Esophagus muscularis mucosa (tissue), 4 donors: ENCODE data around the gene MINDY1. TPM values are rescaled to one million over a fixed set of nuclear protein-coding genes. Genes with fewer than 3 reads are reported as not detected.

Experiments
- DNase-seq: peaks from one replicate; pipeline ENCODE4 v3.0.0-alpha.2; 2017; ENCODE audit errors: extremely low spot score
- H3K27ac ChIP-seq, 4 donors: fragments of 200-600 bp; sonication (generic); replicated peaks in 1 of 4; 1 replicate in 3 of 4; 2 replicates in 1 of 4; pipeline ENCODE4 v1.5.1; 2016 to 2019; ENCODE audit warnings: mild to moderate bottlenecking in 1 of 4
- H3K27me3 ChIP-seq, 4 donors: fragments of 200-600 bp; sonication (generic); one replicate each; pipeline versions ENCODE4 v1.5.1 to v1.6.0; 2016 to 2019
- H3K36me3 ChIP-seq, 4 donors: fragments of 200-600 bp; sonication (generic); one replicate each; pipeline ENCODE4 v1.5.1; 2016 to 2019
- H3K4me1 ChIP-seq, 4 donors: fragments of 200-600 bp; sonication (generic); one replicate each; pipeline ENCODE4 v1.5.1; 2016 to 2019
- H3K4me3 ChIP-seq, 4 donors: fragments of 200-600 bp; sonication (generic); 1 replicate in 2 of 4; 2 replicates in 2 of 4; pipeline ENCODE4 v1.5.1; 2016 to 2019; ENCODE audit warnings: mild to moderate bottlenecking in 4 of 4, moderate library complexity in 1 of 4
- H3K9me3 ChIP-seq, 4 donors: fragments of 200-600 bp; sonication (generic); 1 replicate in 3 of 4; 2 replicates in 1 of 4; pipeline ENCODE4 v1.5.1; 2016 to 2019
- CTCF ChIP-seq, 3 experiments: fragments of 200-600 bp in 2 of 3; fragments of 450-650 bp in 1 of 3; sonication (generic) in 2 of 3; IDR thresholded peaks; one replicate each; pipeline ENCODE4 v1.5.1; 2017 to 2019; ENCODE audit warnings: antibody characterized with exemption in 3 of 3, mild to moderate bottlenecking in 2 of 3, moderate library complexity in 1 of 3
- EP300 ChIP-seq: sonication (generic); formaldehyde crosslinking; IDR thresholded peaks from one replicate; pipeline ENCODE4 v1.6.1; 2017; ENCODE audit warnings: antibody characterized with exemption
- POLR2A ChIP-seq: fragments of 450-650 bp; IDR thresholded peaks from one replicate; pipeline ENCODE4 v1.6.1; 2017; ENCODE audit warnings: antibody characterized with exemption, moderate library complexity, mild to moderate bottlenecking, low read depth
- POLR2AphosphoS5 ChIP-seq, 2 donors: sonication (generic); formaldehyde crosslinking; IDR thresholded peaks; one replicate each; pipeline ENCODE4 v1.6.1; 2017; ENCODE audit warnings: antibody characterized with exemption in 2 of 2
- WGBS: methylation state at CpG from one replicate; pipeline ENCODE4 v1.1.5; 2018; 5-methylcytosine and 5-hydroxymethylcytosine counted together
- intact Hi-C: fragments of 100-400 bp; cut with DNase I; formaldehyde crosslinking; loops from one replicate; pipeline ENCODE4 v1.15.1; 2023
- total RNA-seq, 4 donors: library from RNA; depleted of rRNA; stranded (reverse); fragments of >200 nt; gene quantifications; one replicate each; pipeline versions ENCODE4 v1.1.0 to v1.2.1, GENCODE V29; 2016

The MINDY1 gene
- total RNA-seq, 4 donors from 2014 or later: 21.6 to 31.7 (median 27.0) TPM

GRCh38 chr1:151051356-151052009 is 44.8 kb upstream of the MINDY1 start:
- DNase-seq: no peak
- intact Hi-C loops: no loop called here
- H3K9me3 ChIP-seq: no peaks in the 10 kb centered on the region
- H3K27me3 ChIP-seq: no peaks in the 10 kb centered on the region
- H3K4me1 ChIP-seq: peaks cover 30 to 47% (median 41%) of the 10 kb centered on the region in 4 donors
- H3K4me3 ChIP-seq: no peak overlapping the region
- H3K27ac ChIP-seq: no peak overlapping the region
- H3K36me3 ChIP-seq: peaks cover 40 to 52% (median 49%) of the 10 kb centered on the region in 4 donors
- no peak for TF ChIP-seq EP300
- no peak for TF ChIP-seq POLR2AphosphoS5 (IDR thresholded peaks at IDR 0.05)
- 68% methylated on average over 2 of the region's 2 CpGs for WGBS

DNA sequence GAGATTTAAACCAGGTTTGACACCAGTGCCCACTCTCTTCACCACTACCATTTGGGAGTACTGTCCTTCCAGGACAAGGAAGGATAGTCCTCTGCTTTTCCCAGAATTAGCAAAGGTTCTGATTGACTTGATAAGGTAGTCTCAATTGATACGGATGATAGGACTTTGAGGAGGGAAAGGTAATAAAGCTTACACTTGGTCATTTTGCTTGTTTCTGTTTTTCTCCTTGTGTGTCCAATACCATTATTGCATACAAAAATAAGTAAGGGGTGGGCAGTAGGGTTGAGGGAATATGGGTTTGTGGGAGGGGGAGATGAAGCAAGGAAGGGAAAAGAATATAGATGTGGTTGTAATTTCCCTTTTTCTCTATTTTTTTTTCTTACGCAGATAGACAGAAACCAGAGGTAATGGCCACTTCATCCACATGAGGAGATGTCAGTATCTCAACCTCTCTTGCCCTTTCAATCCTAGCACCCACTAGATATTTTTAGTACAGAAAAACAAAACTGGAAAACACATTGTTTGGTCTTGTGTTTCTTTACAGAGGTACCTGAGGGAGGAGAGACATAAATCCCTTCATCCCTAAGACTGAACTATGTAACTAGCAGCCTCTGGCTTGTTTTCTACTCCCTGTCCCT is 43.5 kb upstream of the MINDY1 start:
- no peak for DNase-seq
- Histone ChIP-seq H3K27me3 (no peaks in the 10 kb centered on the region), H3K4me3 (no peak overlapping the region), H3K9me3 (no peaks in the 10 kb centered on the region), H3K27ac (no peak overlapping the region), H3K36me3 (peaks cover 30 to 39% (median 38%) of the 10 kb centered on the region in 4 donors), H3K4me1 (peaks cover 20 to 33% (median 29%) of the 10 kb centered on the region in 4 donors)
- WGBS: 88% methylated on average over 2 of the region's 2 CpGs
- intact Hi-C loops: no loop called here
- TF ChIP-seq POLR2A: no peak
- TF ChIP-seq CTCF (IDR thresholded peaks at IDR 0.05): no peak
- TF ChIP-seq EP300: no peak
- TF ChIP-seq POLR2AphosphoS5 (IDR thresholded peaks at IDR 0.05): no peak

DNA sequence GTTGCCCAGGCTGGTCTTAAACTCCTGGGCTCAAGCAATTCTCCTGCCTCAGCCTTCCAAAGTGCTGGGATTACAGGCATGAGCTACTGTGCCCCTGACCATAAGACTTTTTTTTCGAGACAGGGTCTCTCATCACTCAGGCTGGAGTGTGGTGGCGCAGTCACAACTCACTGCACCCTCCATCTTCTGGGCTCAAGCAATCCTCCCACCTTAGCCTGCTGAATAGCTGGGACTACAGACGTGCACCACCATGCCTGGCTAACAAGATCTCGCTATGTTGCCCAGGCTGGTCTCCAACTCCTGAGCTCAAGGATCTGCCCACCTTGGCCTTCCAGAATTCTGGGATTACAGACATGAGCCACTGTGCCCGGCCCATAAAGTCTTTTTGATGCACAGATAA is 42.8 kb upstream of the MINDY1 start:
- peaks cover 25 to 32% (median 31%) of the 10 kb centered on the region in 4 donors for H3K36me3 ChIP-seq
- peak overlapping the region in 1 of 4 donors; percentile 91 for H3K27ac ChIP-seq
- DNase-seq: no peak
- peaks cover 19 to 32% (median 27%) of the 10 kb centered on the region in 4 donors for H3K4me1 ChIP-seq
- H3K27me3 ChIP-seq: no peaks in the 10 kb centered on the region
- no peak overlapping the region for H3K4me3 ChIP-seq
- 94% methylated on average over 5 of the region's 5 CpGs for WGBS
- H3K9me3 ChIP-seq: no peaks in the 10 kb centered on the region
- no peak for TF ChIP-seq EP300
- TF ChIP-seq POLR2AphosphoS5 (IDR thresholded peaks at IDR 0.05): peak in 1 of 2 donors; percentile 21
- intact Hi-C loops: no loop called here

- DNase-seq: no peak
- Histone ChIP-seq H3K27me3 (no peaks in the 10 kb centered on the region), H3K27ac (peak overlapping the region; percentile 84 to 94 (median 88)), H3K4me3 (peak overlapping the region; percentile 65 to 80 (median 74)), H3K4me1 (peaks cover 19 to 32% (median 27%) of the 10 kb centered on the region in 4 donors), H3K9me3 (no peaks in the 10 kb centered on the region), H3K36me3 (peaks cover 16 to 24% (median 24%) of the 10 kb centered on the region in 4 donors)
- intact Hi-C loops: no loop called here
- 15% methylated on average over 3 of the region's 3 CpGs for WGBS
- peak in 1 of 2 donors; percentile 18 for TF ChIP-seq POLR2AphosphoS5 (IDR thresholded peaks at IDR 0.05)
- TF ChIP-seq CTCF (IDR thresholded peaks at IDR 0.05): peak in 2 of 3 experiments; percentile 44 to 53
- TF ChIP-seq POLR2A: no peak
- TF ChIP-seq EP300: no peak
These were observed 41.9 kb upstream of the MINDY1 start for GRCh38 chr1:151048645-151049032.

- Histone ChIP-seq H3K9me3 (no peaks in the 10 kb centered on the region), H3K36me3 (peaks cover 11 to 23% (median 18%) of the 10 kb centered on the region in 4 donors), H3K4me3 (peak overlapping the region; percentile 65 to 80 (median 74)), H3K27ac (peak overlapping the region; percentile 84 to 94 (median 88)), H3K27me3 (no peaks in the 10 kb centered on the region), H3K4me1 (peaks cover 19 to 32% (median 27%) of the 10 kb centered on the region in 4 donors)
- DNase-seq: no peak
- WGBS: 0% methylated on average over 3 of the region's 48 CpGs
- intact Hi-C loops: no loop called here
- TF ChIP-seq EP300: no peak
- no peak for TF ChIP-seq POLR2A
- TF ChIP-seq POLR2AphosphoS5 (IDR thresholded peaks at IDR 0.05): peak; percentile 48 to 51
- peak in 1 of 3 experiments; percentile 52 for TF ChIP-seq CTCF (IDR thresholded peaks at IDR 0.05)
These were observed 41.4 kb upstream of the MINDY1 start for GRCh38 chr1:151047925-151048644.
